Measurements from ENCODE around the gene GADD45G. TPM values are rescaled to one million over a fixed set of nuclear protein-coding genes. Genes with fewer than 3 reads are reported as not detected.

The GADD45G gene
- total RNA-seq, 2 experiments from 2014 or later, result 12.9 to 38.5 TPM

DNA sequence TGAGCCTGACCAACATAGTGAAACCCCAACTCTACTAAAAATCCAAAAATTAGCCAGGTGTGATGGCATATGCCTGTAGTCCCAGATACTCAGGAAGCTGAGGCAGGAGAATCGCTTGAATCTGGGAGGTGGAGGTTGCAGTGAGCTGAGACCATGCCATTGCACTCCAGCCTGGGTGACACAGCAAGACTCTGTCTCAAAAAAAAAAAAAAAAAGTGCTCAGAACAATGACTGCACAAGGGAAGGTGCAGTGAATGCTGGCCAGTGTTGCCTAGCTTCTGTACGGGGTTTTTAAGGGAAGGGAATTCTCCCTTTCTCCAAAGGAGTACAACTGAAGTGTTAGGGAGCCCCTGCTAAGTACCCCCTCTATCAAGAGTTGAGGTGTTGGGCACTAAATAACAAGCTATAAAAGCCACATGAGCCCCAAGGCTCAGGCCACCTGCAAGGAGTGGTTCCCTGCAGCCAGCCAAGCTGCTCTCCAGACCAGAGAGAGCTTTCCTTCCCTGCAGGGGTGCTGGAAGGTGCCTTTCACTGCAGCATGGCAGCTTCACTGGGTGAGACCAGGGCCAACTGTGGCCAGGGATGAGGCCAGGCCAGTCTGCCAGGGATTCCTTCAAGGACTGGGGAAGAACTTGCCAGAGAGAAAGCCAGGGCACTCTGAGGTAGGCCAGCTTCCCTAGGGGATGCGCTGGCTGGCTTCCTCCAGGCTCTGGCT lies 14.8 kb downstream of the GADD45G start:
- CTCF ChIA-PET, result interaction anchor here (0.5 to 3.1 kb wide), 4 partner anchors 11 to 124 kb away, joined by 3 to 10 read pairs (median 4); partner anchors contain the start of gene GADD45G
- ATAC-seq (no peak), DNase-seq (no peak)
- peaks cover 6% of the 10 kb centered on the region for H3K4me1 Mint-ChIP-seq
- no peaks in the 10 kb centered on the region for H3K9me3 Mint-ChIP-seq (ENCODE audit: low read depth)
- H3K27me3 Mint-ChIP-seq, result peaks cover 31% of the 10 kb centered on the region
- H3K27ac Mint-ChIP-seq, result no peak overlapping the region
- no peak overlapping the region for H3K4me3 Mint-ChIP-seq
- no peaks in the 10 kb centered on the region for H3K36me3 Mint-ChIP-seq

DNA sequence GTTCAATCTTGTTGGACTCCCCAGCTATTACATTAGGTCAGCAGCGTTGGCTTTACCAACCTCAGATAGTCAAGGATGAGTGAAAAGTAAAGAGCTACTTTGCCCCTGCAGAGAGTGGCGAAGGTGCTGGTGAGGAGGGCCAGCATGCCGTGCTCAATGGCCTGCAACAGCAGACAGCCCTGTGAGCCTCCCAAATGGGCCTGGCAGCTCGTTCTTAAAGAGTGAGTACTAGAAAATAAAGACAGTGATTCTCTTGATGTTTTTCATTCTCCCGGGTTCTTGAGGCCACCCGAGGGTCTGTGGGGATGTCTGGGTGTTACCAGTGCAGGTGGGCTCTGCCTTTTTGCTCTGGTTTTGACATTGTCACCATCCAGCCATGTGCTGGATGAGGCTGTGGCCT lies 16.2 kb downstream of the GADD45G start:
- Mint-ChIP-seq H3K4me3 (no peak overlapping the region), H3K36me3 (no peaks in the 10 kb centered on the region), H3K27ac (no peak overlapping the region), H3K4me1 (peaks cover 5% of the 10 kb centered on the region), H3K9me3 (ENCODE audit: low read depth) (no peaks in the 10 kb centered on the region), H3K27me3 (peaks cover 32% of the 10 kb centered on the region)
- ATAC-seq (no peak), DNase-seq (no peak)
- CTCF ChIA-PET, result interaction anchor here (2.1 kb wide), 1 partner anchor 123 kb away, joined by 4 read pairs; no protein-coding TSS in a partner anchor

DNA sequence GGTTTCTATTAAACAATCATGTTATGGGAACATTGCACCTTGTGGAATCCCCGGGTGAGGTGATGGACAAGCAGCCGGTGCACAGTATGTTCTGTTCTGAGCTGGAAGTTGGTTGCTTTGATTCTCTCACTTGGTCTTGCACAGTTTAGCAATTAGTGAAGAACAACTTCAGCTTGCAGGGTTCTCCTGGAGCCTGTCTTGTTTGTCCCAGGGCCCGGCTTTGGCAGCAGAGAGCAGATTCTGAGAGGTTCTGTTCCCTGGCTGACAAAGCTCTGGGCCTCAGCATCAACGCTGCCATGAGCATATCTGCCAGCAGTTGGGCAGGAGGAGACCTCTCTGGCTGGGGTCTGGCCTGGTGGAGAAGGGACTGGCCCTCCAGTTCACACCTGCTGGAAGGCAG lies 16.9 kb downstream of the GADD45G start:
- CTCF ChIA-PET, result interaction anchor here (1.0 to 2.1 kb wide), 2 partner anchors 19 to 122 kb away, joined by 3 to 4 read pairs; no protein-coding TSS in a partner anchor

DNA sequence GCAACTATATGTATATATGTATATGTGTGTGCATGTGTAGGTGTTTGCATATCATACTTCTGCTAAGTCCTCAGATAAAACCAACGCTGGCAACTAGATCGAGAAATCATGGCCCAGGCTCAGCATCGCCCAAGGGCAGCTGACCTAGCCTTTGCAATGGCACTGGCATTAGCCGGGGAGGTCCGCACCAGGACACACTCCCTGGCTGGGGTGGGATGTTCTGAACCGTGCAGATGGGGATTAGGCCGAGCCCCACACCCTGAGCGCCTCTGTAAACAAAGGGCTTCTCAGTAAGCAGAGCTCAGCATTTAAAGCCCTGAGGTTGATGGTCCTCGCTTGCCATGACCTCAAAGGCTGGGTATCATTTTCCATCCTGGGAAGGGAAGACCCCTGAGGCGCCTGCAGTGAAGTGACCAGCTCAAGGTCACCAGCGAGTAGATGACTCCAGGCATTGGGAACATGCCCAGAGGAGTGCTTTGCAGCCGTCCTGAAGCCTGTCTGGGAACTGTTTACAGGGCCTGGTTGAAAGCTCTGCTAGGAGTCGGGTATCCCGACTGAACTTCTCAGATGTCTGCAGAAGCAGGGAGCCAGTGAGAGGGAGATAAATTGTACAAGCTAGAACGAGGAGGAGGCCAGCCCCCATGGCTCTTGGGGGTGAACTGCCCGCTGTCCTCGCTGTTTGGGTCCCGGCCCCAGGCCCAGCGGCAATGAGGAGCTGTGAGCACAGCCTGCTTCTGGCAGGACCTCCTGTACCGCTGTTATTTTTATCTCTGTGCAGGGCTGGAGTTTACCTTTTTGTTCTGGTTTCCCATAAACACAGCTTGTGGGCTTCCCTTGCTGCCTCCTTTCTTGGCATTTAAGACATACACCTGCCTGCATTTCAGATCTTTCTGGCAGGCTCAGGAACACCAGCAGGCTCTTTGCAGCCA lies 18.4 kb downstream of the GADD45G start:
- Mint-ChIP-seq H3K4me3 (no peak overlapping the region), H3K9me3 (ENCODE audit: low read depth) (no peaks in the 10 kb centered on the region), H3K27ac (no peak overlapping the region), H3K36me3 (no peaks in the 10 kb centered on the region), H3K27me3 (peaks cover 41% of the 10 kb centered on the region), H3K4me1 (peaks cover 6% of the 10 kb centered on the region)
- CTCF ChIA-PET, result interaction anchor here (0.8 to 1.2 kb wide), 3 partner anchors 12 to 25 kb away, joined by 3 to 4 read pairs (median 3); no protein-coding TSS in a partner anchor
- DNase-seq (no peak), ATAC-seq (no peak)

More for the DNA sequence above, 16.9 kb downstream of the GADD45G start:
- Mint-ChIP-seq H3K4me1 (peaks cover 5% of the 10 kb centered on the region), H3K27me3 (peaks cover 33% of the 10 kb centered on the region), H3K9me3 (ENCODE audit: low read depth) (no peaks in the 10 kb centered on the region), H3K36me3 (no peaks in the 10 kb centered on the region), H3K27ac (no peak overlapping the region), H3K4me3 (no peak overlapping the region)
- no peak for ATAC-seq
- DNase-seq, result no peak

DNA sequence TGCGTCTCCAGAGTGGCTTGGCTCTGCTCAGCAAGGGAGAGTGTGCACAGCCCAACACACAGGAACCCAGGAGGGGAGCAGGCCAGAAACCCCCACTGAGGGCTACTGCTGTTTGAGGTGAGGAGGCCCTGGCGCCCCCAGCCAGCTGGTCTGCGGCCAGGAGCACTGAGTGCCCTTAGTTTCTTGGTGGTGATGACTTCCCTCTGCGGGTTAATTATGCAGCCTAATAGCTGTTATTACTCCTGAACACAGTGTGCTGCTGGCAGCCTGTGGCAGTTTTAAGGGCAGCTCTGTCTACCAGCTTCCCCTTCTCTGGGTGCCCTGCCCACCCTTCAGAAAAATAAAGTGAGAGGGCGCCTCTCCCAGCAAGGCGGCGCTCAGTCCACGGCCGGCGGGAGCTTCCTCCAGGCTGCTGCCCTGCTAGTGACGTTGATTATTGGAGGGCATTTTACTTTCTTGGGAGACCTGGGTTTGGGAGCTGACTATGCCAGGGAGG lies 19.2 kb downstream of the GADD45G start:
- H3K9me3 Mint-ChIP-seq (ENCODE audit: low read depth), result no peaks in the 10 kb centered on the region
- no peak overlapping the region for H3K4me3 Mint-ChIP-seq
- H3K27ac Mint-ChIP-seq, result no peak overlapping the region
- ATAC-seq (no peak), DNase-seq (no peak)
- CTCF ChIA-PET, result interaction anchor here (0.8 to 1.2 kb wide), 4 partner anchors 8 to 26 kb away, joined by 3 to 4 read pairs (median 3); no protein-coding TSS in a partner anchor
- no peaks in the 10 kb centered on the region for H3K36me3 Mint-ChIP-seq
- peaks cover 47% of the 10 kb centered on the region for H3K27me3 Mint-ChIP-seq
- H3K4me1 Mint-ChIP-seq, result peaks cover 11% of the 10 kb centered on the region

DNA sequence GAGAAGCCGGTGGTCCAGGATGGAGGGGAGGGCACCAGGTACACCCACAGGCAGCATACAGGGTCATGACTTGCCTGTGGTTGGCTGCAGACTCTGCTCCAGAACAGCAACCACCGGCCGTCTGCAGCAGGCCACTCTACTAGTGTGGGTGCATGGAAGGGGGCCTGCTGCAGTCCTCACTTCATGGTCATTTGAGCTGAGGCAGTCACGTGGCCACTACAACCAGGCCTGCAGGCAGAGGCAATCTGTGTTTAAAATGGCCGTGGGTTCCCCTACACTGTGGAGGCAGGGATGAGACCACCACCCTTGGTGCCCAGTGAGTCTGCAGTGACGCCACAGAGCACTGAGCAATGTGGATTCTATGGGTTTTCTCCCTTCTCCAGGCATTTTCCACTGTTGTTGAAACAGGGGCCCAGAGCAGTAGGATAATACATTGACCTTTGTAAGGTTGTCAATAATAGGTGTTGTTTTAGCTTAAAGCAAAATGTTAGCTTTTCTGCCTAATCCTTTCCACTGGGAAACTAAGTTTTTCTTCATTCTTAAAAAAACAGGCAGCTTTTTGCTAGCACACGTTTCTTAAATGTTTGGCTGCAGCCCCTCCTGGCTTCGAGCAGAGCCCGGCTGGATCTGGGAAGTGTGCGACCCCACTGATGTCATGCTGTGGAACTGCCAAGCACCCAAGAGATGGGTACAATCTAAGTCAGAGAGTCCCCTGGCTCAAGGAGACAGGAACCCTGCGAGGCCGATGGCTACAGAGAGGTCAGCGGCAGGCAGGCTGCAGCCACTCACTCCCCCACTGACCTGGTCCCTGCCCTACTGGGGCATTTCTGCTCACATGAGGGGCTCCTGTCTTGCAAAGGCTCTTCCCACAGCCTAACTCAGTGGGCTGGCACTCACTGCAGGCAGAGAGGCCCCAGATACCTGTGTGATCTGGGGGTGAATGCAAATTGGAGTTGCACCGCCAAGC lies 21.2 kb downstream of the GADD45G start:
- Mint-ChIP-seq H3K4me3 (no peak overlapping the region), H3K9me3 (ENCODE audit: low read depth) (no peaks in the 10 kb centered on the region), H3K27me3 (peaks cover 48% of the 10 kb centered on the region), H3K36me3 (no peaks in the 10 kb centered on the region), H3K27ac (no peak overlapping the region), H3K4me1 (peaks cover 13% of the 10 kb centered on the region)
- no peak for ATAC-seq
- no peak for DNase-seq
- CTCF ChIA-PET, result interaction anchor here (1.2 to 1.3 kb wide), 2 partner anchors 11 to 23 kb away, joined by 3 to 4 read pairs; no protein-coding TSS in a partner anchor

DNA sequence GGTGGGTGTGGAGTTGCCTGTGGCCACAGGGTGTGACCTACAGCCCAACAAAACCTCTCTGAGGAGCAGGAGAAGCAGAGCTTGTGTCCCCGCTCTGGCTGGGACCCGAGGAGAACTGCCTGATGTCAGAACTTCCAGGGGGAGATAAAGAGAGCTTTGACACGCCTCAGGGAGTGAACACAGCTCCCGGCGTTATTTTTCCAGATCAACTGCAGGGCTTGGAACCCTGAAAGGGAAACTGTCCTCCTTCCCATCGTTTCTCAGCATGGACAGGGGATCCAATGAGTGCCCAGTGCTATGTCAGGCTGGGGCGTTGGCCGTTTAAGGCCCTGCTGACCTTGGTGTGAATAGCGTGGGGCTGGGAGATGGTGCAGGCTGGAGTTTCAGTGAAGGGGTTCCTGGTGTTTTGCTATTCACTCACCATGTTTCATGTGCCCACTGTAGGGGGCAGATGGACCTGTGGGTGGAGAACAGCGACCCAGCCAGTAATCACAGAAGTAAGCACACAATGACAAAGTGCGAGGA lies 22.0 kb downstream of the GADD45G start:
- H3K9me3 Mint-ChIP-seq (ENCODE audit: low read depth), result no peaks in the 10 kb centered on the region
- DNase-seq, result no peak
- peaks cover 13% of the 10 kb centered on the region for H3K4me1 Mint-ChIP-seq
- H3K36me3 Mint-ChIP-seq, result no peaks in the 10 kb centered on the region
- no peak for ATAC-seq
- no peak overlapping the region for H3K4me3 Mint-ChIP-seq
- H3K27ac Mint-ChIP-seq, result no peak overlapping the region
- peaks cover 48% of the 10 kb centered on the region for H3K27me3 Mint-ChIP-seq
- CTCF ChIA-PET, result interaction anchor here (1.2 to 1.3 kb wide), 2 partner anchors 12 to 24 kb away, joined by 3 to 4 read pairs; no protein-coding TSS in a partner anchor

DNA sequence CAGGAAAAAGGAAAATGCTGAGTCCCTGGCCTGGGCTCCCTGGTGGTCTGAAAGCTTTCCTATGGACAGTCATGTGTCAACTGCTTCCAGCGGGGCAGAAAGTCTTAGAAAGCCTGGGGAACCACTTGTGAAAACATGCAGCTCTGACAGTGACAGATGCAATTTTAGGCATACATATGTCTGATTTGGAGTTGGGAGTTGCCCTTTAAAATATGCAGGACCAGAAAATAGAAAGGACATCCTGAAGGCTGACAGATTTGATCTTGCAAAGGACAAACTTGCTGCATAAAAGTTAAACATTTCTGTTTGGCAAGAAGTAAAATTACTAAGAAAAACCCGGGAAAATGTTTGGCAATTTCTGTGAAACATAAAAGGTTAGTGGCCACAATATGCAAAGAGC lies 23.8 kb downstream of the GADD45G start:
- Mint-ChIP-seq H3K9me3 (ENCODE audit: low read depth) (no peaks in the 10 kb centered on the region), H3K4me1 (peaks cover 13% of the 10 kb centered on the region), H3K27ac (no peak overlapping the region), H3K27me3 (peaks cover 41% of the 10 kb centered on the region), H3K4me3 (no peak overlapping the region), H3K36me3 (no peaks in the 10 kb centered on the region)
- DNase-seq (no peak), ATAC-seq (no peak)
- CTCF ChIA-PET, result interaction anchor here (1.0 to 1.8 kb wide), 3 partner anchors 14 to 26 kb away, joined by 3 to 4 read pairs (median 4); no protein-coding TSS in a partner anchor

DNA sequence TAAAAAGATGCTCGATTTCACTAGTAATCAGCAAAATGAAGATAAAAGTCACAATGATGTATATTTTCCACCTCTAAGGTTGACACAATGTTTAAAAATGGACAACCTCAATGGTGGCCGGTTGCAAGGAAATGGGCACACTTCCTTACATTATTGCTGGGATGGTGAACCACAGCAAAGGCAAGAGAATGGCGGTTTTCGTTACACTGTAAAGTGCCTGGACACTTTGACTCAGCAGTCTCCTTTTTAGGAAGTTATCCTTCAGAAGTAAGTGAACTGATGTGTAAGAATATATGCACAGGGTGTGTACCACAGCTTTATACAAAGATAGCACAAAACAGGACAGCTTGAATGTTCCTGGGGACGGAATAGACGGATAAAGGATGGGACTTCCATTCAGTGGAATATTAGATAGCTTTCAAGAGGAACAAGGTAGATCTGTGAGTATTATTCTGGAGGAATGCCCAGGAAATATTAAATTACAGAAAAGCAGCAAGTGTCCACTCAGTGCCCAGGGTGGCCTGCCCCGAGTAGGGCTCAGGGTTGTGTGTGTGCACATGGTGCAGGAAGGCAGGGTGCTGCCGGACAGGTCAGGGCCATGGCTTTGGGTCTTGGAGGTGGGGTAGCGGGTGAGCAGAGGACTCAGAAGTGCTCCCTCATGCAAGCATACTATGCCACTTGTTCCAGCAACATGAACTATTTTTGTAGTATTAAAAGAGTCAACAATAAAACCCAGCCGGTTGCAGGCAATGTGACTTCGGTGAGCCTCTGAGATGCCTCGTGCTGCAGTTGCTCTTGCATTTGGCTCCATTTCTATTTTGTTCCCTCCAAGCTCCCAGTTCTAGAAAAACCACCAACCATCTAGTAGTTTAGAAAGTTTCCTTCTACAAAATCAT lies 24.5 kb downstream of the GADD45G start:
- H3K27me3 Mint-ChIP-seq, result peaks cover 37% of the 10 kb centered on the region
- DNase-seq (peak; percentile 45), ATAC-seq (peak; percentile 35)
- peaks cover 13% of the 10 kb centered on the region for H3K4me1 Mint-ChIP-seq
- CTCF ChIA-PET, result interaction anchor here (1.0 to 1.8 kb wide), 3 partner anchors 14 to 26 kb away, joined by 3 to 4 read pairs (median 4); no protein-coding TSS in a partner anchor
- H3K4me3 Mint-ChIP-seq, result no peak overlapping the region
- H3K36me3 Mint-ChIP-seq, result no peaks in the 10 kb centered on the region
- H3K9me3 Mint-ChIP-seq (ENCODE audit: low read depth), result no peaks in the 10 kb centered on the region
- H3K27ac Mint-ChIP-seq, result no peak overlapping the region

DNA sequence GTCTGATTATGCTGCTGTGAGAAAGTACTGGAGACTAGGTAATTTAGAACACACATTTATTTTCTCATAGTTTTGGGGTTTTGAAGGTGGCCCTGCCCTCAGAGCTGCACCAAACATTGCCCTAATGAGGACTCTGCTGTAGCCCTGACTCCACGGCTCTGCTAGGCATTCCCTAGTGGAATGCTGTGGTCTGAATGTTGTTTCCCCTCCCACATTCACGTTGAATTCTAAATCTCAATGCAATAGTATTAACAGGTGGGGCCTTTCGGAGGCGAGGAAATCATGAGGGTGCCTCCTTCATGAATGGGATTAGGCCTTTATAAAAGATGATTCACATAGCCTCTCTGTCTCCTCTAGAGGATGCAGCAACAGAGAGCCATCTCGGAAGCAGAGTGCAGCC lies 25.7 kb downstream of the GADD45G start:
- Mint-ChIP-seq H3K4me3 (no peak overlapping the region), H3K27me3 (peaks cover 39% of the 10 kb centered on the region), H3K9me3 (ENCODE audit: low read depth) (no peaks in the 10 kb centered on the region), H3K4me1 (peaks cover 13% of the 10 kb centered on the region), H3K27ac (no peak overlapping the region), H3K36me3 (no peaks in the 10 kb centered on the region)
- CTCF ChIA-PET, result no interaction called here
- DNase-seq (no peak), ATAC-seq (no peak)

DNA sequence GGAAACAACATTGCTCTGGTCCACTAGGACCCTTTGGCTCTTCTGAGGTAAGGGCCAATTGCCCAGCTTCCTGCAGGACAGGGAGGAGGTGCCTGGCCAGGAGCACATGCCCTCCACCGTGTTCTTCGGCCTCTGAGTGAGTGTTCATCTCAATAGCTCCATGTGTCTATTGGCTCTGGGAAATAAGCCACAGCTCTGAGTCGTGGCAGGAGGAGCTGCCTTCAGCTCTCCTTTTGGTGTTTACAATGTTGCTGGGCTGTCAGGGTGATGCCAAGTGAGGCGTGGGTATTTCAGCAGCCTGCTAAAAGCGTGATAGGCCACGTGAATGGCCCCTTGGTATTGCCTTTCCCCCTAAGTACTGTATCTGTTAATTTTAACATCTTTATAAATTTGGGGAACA lies 26.6 kb downstream of the GADD45G start:
- Mint-ChIP-seq H3K27ac (no peak overlapping the region), H3K36me3 (no peaks in the 10 kb centered on the region), H3K4me1 (peaks cover 13% of the 10 kb centered on the region), H3K27me3 (peaks cover 44% of the 10 kb centered on the region), H3K4me3 (no peak overlapping the region), H3K9me3 (ENCODE audit: low read depth) (no peaks in the 10 kb centered on the region)
- DNase-seq, result no peak
- CTCF ChIA-PET, result interaction anchor here (0.6 kb wide), 1 partner anchor 468 kb away, joined by 3 read pairs; no protein-coding TSS in a partner anchor
- no peak for ATAC-seq

Data from activated CD8-positive, alpha-beta memory T cell treated with anti-CD3 and anti-CD28 coated beads, Interleukin-2, amount 10 ng/mL, durations not matched to agents 7 days and 5 days (primary cell).